ENCODE measurements around the gene ZNF311. TPM values are rescaled to one million over a fixed set of nuclear protein-coding genes. Genes with fewer than 3 reads are reported as not detected.

The ZNF311 gene
- total and polyA plus RNA-seq, 2 of the 13 experiments (the other 11 are each of a cell fraction or from before 2014, with no cell fraction given), result not detected

- TF ChIP-seq YY1 (IDR thresholded peaks at IDR 0.05; ENCODE audit: insufficient read depth, insufficient replicate concordance, low read depth, low read length), result peak; percentile 84
- 0 out of 2 replicates have a peak, but pooled peaks have one; percentile 58 for TF ChIP-seq ZNF740 (CRISPR knock-in tag; IDR thresholded peaks at IDR 0.05)
- no peak for TF ChIP-seq SETDB1 (CRISPR knock-in tag; IDR thresholded peaks at IDR 0.05; ENCODE audit: borderline replicate concordance)
- no peak for TF ChIP-seq NONO (IDR thresholded peaks at IDR 0.05)
- TF ChIP-seq NONO (CRISPR knock-in tag; conservative IDR thresholded peaks at IDR 0.05), result peak; percentile 65
- TF ChIP-seq SIX1 (CRISPR knock-in tag; IDR thresholded peaks at IDR 0.05; ENCODE audit: borderline replicate concordance), result peak; percentile 67; the same call in 1 of the 2 replicates
- TF ChIP-seq SNAI1 (CRISPR knock-in tag; IDR thresholded peaks at IDR 0.05; ENCODE audit: borderline replicate concordance), result no peak
- TF ChIP-seq, protein P1, sequence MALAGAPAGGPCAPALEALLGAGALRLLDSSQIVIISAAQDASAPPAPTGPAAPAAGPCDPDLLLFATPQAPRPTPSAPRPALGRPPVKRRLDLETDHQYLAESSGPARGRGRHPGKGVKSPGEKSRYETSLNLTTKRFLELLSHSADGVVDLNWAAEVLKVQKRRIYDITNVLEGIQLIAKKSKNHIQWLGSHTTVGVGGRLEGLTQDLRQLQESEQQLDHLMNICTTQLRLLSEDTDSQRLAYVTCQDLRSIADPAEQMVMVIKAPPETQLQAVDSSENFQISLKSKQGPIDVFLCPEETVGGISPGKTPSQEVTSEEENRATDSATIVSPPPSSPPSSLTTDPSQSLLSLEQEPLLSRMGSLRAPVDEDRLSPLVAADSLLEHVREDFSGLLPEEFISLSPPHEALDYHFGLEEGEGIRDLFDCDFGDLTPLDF (CRISPR knock-in tag; IDR thresholded peaks at IDR 0.05), result no peak
- TF ChIP-seq ZNF766 (CRISPR knock-in tag; IDR thresholded peaks at IDR 0.05; ENCODE audit: borderline replicate concordance), result peak; percentile 60; the same call in 1 of the 2 replicates
- TF ChIP-seq ZNF574 (CRISPR knock-in tag; IDR thresholded peaks at IDR 0.05), result peak; percentile 82
- no peak for TF ChIP-seq ZNF562 (CRISPR knock-in tag; IDR thresholded peaks at IDR 0.05; ENCODE audit: borderline replicate concordance)
- TF ChIP-seq, protein P2, sequence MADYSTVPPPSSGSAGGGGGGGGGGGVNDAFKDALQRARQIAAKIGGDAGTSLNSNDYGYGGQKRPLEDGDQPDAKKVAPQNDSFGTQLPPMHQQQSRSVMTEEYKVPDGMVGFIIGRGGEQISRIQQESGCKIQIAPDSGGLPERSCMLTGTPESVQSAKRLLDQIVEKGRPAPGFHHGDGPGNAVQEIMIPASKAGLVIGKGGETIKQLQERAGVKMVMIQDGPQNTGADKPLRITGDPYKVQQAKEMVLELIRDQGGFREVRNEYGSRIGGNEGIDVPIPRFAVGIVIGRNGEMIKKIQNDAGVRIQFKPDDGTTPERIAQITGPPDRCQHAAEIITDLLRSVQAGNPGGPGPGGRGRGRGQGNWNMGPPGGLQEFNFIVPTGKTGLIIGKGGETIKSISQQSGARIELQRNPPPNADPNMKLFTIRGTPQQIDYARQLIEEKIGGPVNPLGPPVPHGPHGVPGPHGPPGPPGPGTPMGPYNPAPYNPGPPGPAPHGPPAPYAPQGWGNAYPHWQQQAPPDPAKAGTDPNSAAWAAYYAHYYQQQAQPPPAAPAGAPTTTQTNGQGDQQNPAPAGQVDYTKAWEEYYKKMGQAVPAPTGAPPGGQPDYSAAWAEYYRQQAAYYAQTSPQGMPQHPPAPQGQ (CRISPR knock-in tag; IDR thresholded peaks at IDR 0.05; ENCODE audit: borderline replicate concordance), result no peak
- TF ChIP-seq NAIF1 (CRISPR knock-in tag; IDR thresholded peaks at IDR 0.05; ENCODE audit: borderline replicate concordance), result 0 out of 2 replicates have a peak, but pooled peaks have one; percentile 3
- TF ChIP-seq, protein P3, sequence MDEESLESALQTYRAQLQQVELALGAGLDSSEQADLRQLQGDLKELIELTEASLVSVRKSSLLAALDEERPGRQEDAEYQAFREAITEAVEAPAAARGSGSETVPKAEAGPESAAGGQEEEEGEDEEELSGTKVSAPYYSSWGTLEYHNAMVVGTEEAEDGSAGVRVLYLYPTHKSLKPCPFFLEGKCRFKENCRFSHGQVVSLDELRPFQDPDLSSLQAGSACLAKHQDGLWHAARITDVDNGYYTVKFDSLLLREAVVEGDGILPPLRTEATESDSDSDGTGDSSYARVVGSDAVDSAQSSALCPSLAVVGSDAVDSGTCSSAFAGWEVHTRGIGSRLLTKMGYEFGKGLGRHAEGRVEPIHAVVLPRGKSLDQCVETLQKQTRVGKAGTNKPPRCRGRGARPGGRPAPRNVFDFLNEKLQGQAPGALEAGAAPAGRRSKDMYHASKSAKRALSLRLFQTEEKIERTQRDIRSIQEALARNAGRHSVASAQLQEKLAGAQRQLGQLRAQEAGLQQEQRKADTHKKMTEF (CRISPR knock-in tag; IDR thresholded peaks at IDR 0.05), result peak; percentile 89
- TF ChIP-seq NPAS2 (CRISPR knock-in tag; IDR thresholded peaks at IDR 0.05; ENCODE audit: borderline replicate concordance), result no peak
Observed at GRCh38 chr6:28953039-28953584, 52.0 kb downstream of the ZNF311 start (continued).
